Nucleus accumbens (tissue), 56 donors: Measurements from ENCODE around the gene RNF182.
"Not testable (repeated sequence)": the region's sequence is repeated elsewhere in the genome, so short reads cannot be mapped to it uniquely, and the experiment has no call there.

Experiments used
- DNase-seq, 56 donors: peaks; one replicate each; lab custom pipeline; 2025; lab: John Stamatoyannopoulos, UW

RNF182 gene

GRCh38 chr6:13924949-13925881 lies at the start of gene RNF182:
TSS of gene RNF182 (plus strand) at chr6:13924952. CDS start at chr6:13977120, 52,168 bp downstream.
- peak in 1 of 56 donors; percentile 65 for DNase-seq

GRCh38 chr6:13877051-13877450 lies 47.7 kb upstream of the RNF182 start:
- DNase-seq = no peak

GRCh38 chr6:13880061-13880663 lies 44.6 kb upstream of the RNF182 start:
- DNase-seq = not testable (repeated sequence)

GRCh38 chr6:13881621-13882165 lies 43.1 kb upstream of the RNF182 start:
- DNase-seq = no peak

- DNase-seq = no peak
Observed at GRCh38 chr6:13883966-13884365, 40.8 kb upstream of the RNF182 start.

GRCh38 chr6:13884397-13884796 lies 40.4 kb upstream of the RNF182 start:
- DNase-seq = no peak

GRCh38 chr6:13885601-13886000 lies 39.2 kb upstream of the RNF182 start:
- no peak for DNase-seq

GRCh38 chr6:13886949-13887348 lies 37.8 kb upstream of the RNF182 start:
- no peak for DNase-seq

- peak in 1 of 56 donors; percentile 2 for DNase-seq
Observed at GRCh38 chr6:13892017-13892645, 32.6 kb upstream of the RNF182 start.

- no peak for DNase-seq
Observed at GRCh38 chr6:13902922-13903321, 21.8 kb upstream of the RNF182 start.

GRCh38 chr6:13903364-13903763 lies 21.4 kb upstream of the RNF182 start:
- no peak for DNase-seq

GRCh38 chr6:13907001-13907350 lies 17.8 kb upstream of the RNF182 start:
- no peak for DNase-seq

GRCh38 chr6:13907614-13908215 lies 17.0 kb upstream of the RNF182 start:
- no peak for DNase-seq

- DNase-seq = peak in 25 of 56 donors; percentile 1 to 67 (median 12)
Observed at GRCh38 chr6:13908955-13909381, 15.8 kb upstream of the RNF182 start.

GRCh38 chr6:13910443-13910842 lies 14.3 kb upstream of the RNF182 start:
- no peak for DNase-seq

- DNase-seq = no peak
Observed at GRCh38 chr6:13911337-13911736, 13.4 kb upstream of the RNF182 start.

GRCh38 chr6:13913226-13914001 lies 11.3 kb upstream of the RNF182 start:
- no peak for DNase-seq

- DNase-seq = peak in 4 of 56 donors; percentile 2 to 28 (median 10)
Observed at GRCh38 chr6:13914351-13914750, 10.4 kb upstream of the RNF182 start.

GRCh38 chr6:13915561-13916229 lies 9.1 kb upstream of the RNF182 start:
- DNase-seq = peak in 21 of 56 donors; percentile 1 to 69 (median 26)
